GM19468 (cell line): Measurements from ENCODE around the gene SPATA6.
"Not testable (repeated sequence)": the region's sequence is repeated elsewhere in the genome, so short reads cannot be mapped to it uniquely, and the experiment has no call there.

ENCODE experiments used
- ATAC-seq: cut with Tn5 transposase; IDR thresholded peaks from one replicate; pipeline ENCODE4 v1.9.1; 2021; ENCODE audit warnings: mild to moderate bottlenecking, moderate library complexity, moderate number of reproducible peaks; ENCODE audit not compliant: unreplicated experiment; ENCODE audit errors: extremely low read depth

SPATA6 gene

GRCh38 chr1:48466594-48466993, 5.4 kb downstream of the SPATA6 start:
- ATAC-seq, result no peak

DNA sequence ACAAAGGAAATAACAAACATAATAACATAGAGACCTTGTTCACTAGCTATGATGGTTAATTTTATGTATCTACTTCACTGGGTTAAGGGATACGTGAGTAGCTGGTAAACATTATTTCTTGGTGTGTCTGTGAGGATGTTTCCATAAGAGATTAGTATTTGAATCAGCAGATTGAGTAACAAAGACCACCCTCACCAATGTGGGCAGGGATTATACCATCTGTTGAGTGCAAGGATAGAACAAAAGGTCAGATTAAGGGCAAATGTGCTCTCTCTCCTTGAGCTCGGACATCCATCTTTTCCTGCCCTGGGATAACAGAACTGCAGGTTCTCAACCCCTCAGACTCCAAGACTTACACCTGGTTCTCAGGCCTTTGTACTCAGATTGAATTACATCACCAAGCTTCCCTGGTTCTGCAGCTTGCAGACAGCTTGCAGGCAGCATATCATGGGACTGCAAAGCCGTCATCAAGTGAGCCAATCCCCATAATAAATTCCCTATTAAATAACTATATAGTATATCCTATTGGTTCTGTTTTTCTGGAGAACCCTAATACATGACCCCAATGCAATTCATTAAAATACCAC, 9.2 kb downstream of the SPATA6 start:
- ATAC-seq, result no peak

DNA sequence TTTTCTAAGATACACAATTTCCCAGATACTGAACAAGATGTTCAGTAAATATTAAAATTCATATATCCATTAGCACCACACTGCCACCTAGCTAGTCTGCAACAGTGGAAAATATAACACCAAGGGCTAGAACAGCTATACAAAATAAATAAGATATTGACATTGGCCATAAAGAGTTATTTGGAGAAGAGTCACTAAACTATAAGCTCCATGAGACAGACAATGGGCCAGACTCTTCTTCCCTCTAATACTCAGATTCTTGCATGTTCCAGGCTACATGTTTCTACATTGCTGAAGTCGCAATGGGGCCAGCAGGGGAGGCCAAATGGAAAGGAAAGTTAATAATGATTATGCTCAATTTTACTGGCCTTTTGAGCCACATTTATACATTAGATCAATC, 21.5 kb downstream of the SPATA6 start:
- ATAC-seq, result no peak

DNA sequence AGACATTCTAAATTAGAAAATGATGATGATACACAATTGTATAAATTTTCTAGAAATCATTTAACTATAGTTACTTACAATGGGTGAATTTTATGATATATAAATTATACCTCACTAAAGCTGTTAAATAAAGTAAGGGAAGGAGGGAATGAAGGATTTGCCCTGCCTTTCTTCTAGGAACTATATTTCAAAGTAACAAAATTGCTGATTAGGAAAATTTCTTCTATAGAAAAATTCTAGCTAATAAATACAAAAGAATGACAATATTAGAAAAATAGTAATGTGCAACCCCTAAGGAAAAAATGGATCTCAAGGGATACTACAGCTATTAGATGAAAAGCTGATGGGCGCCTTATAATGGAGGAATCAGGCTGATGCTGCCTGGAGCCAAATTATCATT, 23.1 kb downstream of the SPATA6 start:
- ATAC-seq, result no peak

DNA sequence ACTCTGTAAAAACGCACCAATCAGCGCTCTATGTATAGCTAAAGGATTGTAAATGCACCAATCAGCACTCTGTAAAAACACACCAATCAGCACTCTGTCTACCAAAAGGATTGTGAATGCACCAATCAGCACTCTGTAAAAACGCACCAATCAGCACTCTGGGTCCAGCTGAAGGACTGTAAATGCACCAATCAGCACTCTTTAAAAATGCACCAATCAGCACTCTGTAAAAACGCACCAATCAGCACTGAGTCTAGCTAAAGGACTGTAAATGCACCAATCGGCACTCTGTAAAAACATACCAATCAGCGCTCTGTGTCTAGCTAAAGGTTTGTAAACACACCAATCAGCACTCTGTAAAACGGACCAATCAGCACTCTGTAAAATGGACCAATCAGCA, 27.8 kb downstream of the SPATA6 start:
- not testable (repeated sequence) for ATAC-seq

- no peak for ATAC-seq
These were observed 29.0 kb downstream of the SPATA6 start for GRCh38 chr1:48442864-48443619.

DNA sequence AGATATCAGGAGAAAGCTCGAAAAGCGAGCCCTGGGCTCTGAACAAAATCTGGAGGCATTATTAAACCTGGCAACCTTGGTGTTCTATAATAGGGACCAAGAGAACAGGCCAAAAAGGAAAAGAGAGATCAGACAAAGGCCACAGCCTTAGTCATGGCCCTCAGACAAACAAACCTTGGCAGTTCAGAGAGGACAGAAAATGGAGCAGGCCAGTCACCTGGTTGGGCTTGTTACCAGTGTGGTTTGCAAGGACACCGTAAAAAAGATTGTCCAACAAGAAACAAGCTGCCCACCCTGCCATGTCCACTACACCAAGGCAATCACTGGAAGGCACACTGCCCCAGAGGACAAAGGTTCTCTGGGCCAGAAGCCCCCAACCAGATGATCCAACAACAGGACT, 31.2 kb downstream of the SPATA6 start:
- not testable (repeated sequence) for ATAC-seq

- no peak for ATAC-seq
These were observed 32.6 kb downstream of the SPATA6 start for GRCh38 chr1:48439380-48439779.

DNA sequence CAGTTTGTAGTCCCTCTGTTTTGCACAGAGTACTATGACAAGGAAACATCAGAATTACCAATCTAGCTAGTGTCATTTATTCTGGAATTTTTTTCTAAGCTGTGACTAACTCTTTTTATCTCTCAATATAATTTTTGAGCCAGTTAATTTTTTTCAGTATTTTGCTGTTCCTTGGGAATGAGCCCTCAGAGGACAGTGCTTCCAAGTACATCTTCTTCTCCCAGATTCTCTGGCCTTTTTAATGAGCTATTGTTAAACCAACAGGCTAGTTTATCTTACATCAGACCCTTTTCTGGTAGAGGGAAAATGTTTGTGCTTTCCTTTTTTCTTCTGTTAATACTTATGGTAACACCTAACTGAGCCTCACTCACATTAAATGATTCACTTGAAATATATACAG, 34.6 kb downstream of the SPATA6 start:
- not testable (repeated sequence) for ATAC-seq

GRCh38 chr1:48435312-48436002, 36.5 kb downstream of the SPATA6 start:
- not testable (repeated sequence) for ATAC-seq

DNA sequence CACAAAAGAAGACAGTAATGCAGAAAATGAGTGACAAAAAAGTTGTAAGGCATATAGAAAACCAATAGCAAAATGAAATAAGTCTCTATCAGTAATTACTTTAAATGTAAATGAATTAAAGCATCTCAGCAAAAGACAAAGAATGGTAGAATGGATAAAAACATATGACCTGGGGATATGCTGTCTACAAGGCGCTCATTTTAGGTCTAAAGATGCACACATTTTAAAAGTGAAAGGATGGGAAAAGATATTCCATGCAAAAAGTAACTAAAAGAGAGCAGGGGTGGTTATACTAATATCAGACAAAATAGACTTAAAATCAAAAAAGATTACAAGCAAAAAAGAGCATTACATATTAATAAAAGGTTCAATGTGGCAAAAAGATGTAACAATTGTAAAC, 41.2 kb downstream of the SPATA6 start:
- no peak for ATAC-seq

- no peak for ATAC-seq
These were observed 50.0 kb downstream of the SPATA6 start for GRCh38 chr1:48422009-48422408.

DNA sequence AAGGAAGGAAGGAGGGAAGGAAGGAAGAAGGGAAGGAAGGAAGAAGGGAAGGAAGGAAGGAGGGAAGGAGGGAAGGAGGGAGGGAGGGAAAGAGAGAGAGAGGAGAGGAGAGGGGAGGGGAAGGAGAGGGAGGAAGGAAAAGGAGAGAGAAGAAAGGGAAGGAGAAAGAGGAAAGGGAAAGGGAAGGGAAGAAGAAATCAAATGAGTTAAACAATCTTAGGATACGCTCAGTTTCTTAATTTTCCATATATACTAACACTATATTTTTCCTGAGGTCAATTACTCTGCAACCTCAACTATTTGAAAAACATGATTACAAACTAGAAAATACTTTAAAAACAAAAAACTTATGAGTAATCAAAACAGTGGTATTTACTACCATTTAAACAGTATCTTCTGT, 53.3 kb downstream of the SPATA6 start:
- ATAC-seq, result no peak

- ATAC-seq, result no peak
These were observed 57.0 kb downstream of the SPATA6 start for GRCh38 chr1:48415050-48415449.

DNA sequence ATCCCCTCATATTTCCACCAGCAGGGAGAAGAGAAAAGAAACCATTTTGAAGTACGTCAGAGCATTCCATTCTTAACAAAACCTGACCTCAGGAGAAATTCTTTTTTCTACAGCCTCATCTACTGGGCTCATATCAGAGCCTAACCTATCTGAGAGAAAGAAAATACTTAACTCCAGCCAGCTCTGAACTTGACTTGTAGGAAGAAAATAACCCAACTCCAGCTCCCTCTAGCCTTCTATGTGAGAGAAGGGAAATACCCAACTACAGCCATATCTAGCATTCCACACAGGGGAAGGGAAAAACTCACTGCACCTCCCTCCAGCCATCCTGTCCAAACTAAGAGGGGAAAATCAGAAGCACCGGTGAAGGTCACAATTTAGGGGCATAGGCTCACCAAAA, 57.7 kb downstream of the SPATA6 start:
- ATAC-seq, result no peak

GRCh38 chr1:48405940-48406339, 66.1 kb downstream of the SPATA6 start:
- ATAC-seq, result no peak

GRCh38 chr1:48405400-48405799, 66.6 kb downstream of the SPATA6 start:
- ATAC-seq, result no peak

DNA sequence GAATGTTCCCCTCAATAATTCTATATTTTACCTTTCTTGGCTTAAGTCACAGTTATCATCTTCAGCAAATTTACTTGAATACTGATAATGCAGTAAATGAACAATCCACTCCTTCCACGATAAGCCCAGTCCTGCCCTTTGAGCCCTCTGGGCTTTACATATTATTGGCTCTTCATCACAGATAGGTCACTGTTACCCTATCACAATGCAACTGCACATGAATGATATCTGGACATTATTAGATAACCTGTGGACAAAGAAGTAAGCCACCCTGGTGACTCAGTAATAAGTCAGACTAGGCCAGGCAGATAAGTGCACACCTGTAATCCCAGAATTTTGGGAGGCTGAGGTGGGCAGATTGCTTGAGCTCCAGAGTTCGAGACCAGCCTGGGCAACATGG, 69.4 kb downstream of the SPATA6 start:
- ATAC-seq, result no peak

GRCh38 chr1:48396208-48396607, 75.8 kb downstream of the SPATA6 start:
- ATAC-seq, result no peak

DNA sequence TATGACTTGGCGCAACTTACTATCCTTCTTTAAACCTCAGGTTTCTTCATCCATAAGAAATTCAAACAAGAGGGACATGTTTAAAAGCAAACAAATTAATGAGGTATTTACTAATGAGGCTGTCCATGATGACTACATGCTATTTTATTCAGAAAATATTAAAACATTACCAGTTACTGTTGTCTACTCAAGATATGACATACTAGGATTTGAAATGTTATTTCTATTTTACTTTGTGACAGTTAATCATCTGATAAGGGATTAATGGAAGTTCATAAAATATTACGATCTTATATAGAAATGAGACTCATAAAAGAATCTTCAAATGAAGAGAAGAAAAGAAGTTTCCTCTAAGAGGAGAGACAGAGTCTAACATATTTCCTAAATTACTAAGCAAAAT, 80.1 kb downstream of the SPATA6 start:
- ATAC-seq, result no peak

DNA sequence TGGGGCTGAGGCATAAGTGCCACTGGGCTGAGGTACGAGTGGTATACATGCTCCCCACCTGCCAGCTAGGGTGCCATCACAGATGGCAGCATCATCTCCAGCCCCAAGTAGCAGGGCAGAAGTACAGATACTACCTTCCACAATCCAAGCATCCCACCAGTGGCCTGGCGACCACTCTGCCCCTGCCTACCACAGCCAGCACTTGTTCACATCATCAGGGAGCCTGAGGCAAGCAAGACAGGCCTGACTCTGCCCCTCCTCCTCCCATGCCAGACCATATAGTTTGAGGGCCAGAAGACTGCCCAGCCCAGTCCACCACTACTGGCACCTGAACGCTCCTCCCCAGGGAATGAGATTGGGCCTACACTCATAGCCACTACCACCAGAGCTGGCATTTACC, 84.6 kb downstream of the SPATA6 start:
- ATAC-seq, result no peak
